SK-N-SH (cell line): Measurements from ENCODE around the gene KCTD4.

Experiments used
- CHD2 ChIP-seq: fragments of 150-350 bp; IDR thresholded peaks from 2 replicates; pipeline ENCODE4 v1.6.1; 2018; ENCODE audit warnings: low read length; ENCODE audit not compliant: partially characterized antibody
- CTCF ChIP-seq: fragments of 200-600 bp; sonication (generic); IDR thresholded peaks from 2 replicates; pipeline ENCODE4 v1.6.1; 2017; ENCODE audit warnings: antibody characterized with exemption, mild to moderate bottlenecking, moderate library complexity
- FOSL2 ChIP-seq: IDR thresholded peaks from 2 replicates; pipeline ENCODE4 v1.4.0; 2012; ENCODE audit warnings: low read depth, mild to moderate bottlenecking, moderate library complexity, borderline replicate concordance
- GABPA ChIP-seq: IDR thresholded peaks from 2 replicates; pipeline ENCODE4 v1.4.0; 2012; ENCODE audit warnings: low read depth, mild to moderate bottlenecking
- JUND ChIP-seq: IDR thresholded peaks from 2 replicates; pipeline ENCODE4 v1.4.0; 2012
- PBX3 ChIP-seq: IDR thresholded peaks from 2 replicates; pipeline ENCODE4; 2012
- POLR2AphosphoS5 ChIP-seq: IDR thresholded peaks from 2 replicates; pipeline ENCODE4 v1.6.1; 2012; ENCODE audit warnings: low read depth, low read length
- RCOR1 ChIP-seq: fragments of 150-350 bp; IDR thresholded peaks from 2 replicates; pipeline ENCODE4 v1.6.1; 2017; ENCODE audit warnings: antibody characterized with exemption, low read length
- SMC3 ChIP-seq: IDR thresholded peaks from 2 replicates; pipeline ENCODE4 v1.6.1; 2012; ENCODE audit warnings: low read depth, low read length, improper control_type of control experiment
- TCF12 ChIP-seq: IDR thresholded peaks from 2 replicates; pipeline ENCODE4 v1.4.0; 2012
- TEAD4 ChIP-seq: IDR thresholded peaks from 2 replicates; pipeline ENCODE4 v1.4.0; 2012; ENCODE audit warnings: mild to moderate bottlenecking, borderline replicate concordance; ENCODE audit not compliant: insufficient read depth

DNA sequence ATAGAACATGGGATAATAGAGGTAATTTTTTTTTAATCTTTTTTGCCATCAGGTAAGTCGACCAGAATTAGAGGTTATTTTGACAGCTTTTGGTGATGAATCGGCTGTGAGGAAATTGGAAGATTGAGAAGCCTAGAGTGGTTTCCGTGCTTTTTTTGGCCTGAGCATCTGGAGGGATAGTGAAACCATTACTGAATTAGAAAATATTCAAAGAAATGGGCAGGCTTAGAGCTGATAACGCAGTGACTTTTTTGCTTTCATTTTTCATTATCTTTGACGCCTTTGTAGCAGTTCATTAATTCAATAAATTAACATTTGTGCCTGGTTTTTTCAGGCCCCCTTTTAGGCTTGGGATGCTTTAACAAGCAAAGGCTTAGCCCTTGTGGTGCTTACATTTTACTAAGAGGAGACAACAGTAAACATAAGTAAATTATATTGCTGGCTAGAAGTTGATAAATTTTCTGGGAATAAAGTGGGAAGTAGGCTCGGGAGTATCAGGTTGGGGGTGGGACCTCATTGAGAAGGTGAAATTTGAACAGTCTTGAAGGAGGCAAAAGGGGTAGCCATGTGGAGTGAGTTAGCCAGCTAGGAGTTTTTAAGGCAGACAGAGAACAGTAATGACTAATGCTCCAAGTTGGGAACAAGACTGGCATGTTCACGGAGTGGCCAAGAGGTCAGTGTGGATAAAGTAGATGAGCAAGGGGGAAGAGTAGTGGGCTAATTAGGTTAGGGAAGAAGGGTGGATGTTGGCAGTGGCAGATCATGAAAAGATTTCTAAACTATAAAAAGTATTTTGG lies 44.1 kb downstream of the KCTD4 start:
- TF ChIP-seq CHD2 (no peak), FOSL2 (no peak), CTCF (no peak), POLR2AphosphoS5 (no peak), SMC3 (no peak), TCF12 (no peak), TEAD4 (no peak), PBX3 (no peak), GABPA (no peak), RCOR1 (no peak), JUND (no peak)
